HG02798 (cell line): ENCODE measurements around the gene DEFB131A.
"Not testable (repeated sequence)": the region's sequence is repeated elsewhere in the genome, so short reads cannot be mapped to it uniquely, and the experiment has no call there.

Experiments
- ATAC-seq: cut with Tn5 transposase; IDR thresholded peaks from one replicate; pipeline ENCODE4 v1.9.1; 2021; ENCODE audit warnings: mild to moderate bottlenecking; ENCODE audit not compliant: unreplicated experiment, poor library complexity

Gene DEFB131A

DNA sequence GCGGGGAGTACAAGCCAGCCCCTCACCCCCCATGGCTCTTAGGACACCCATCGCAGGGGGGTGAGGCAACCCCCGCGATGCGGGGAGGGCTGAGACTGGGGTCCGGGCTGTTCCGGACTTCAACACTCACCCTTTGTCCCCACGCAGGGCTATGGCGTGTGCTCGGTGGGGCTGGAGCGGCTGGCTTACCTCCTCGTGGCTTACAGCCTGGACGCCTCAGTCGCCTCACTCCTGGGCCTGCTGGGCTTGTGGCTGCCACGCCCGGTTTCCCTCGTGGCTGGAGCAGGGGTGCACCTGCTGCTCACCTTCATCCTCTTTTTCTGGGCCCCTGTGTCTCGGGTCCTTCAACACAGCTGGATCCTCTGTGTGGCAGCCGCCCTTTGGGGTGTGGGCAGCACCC lies 49.4 kb downstream of the DEFB131A start:
- not testable (repeated sequence) for ATAC-seq

DNA sequence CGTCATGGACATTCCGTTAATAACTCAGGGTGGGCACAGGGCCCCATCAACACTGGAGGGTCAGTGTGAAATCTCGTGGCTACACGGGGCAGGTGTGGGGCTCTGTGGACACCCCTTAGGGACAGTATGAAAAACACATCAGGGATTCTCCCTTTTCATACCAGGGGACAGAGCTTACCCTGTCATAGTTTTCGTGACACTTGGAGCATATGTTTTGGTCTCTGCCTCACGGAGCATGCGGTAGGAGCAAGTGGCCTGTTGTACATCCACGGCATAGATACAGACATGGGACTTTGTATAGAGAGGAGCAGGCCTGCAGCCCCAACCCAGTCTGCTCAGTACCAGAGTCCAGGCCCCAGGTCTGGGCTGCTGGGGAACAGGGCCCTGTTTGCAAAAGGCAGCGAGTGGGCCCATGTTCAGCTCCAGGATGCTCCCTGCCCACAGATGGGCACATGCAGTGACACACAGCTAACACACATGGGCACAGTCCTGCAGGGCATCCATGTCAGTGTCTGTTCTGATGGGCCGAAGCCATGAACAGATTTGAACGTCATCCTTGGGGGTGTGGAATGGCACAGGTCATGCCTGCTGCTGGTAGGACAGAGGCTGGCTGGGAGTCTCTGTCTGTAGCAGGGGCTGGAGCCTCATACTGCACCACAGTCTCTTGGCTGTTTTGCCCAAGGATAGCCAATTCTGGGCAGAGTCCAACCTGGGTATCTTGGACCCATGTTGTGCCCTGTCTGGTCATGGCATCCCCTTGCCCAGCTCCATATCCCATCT lies 50.2 kb downstream of the DEFB131A start:
- not testable (repeated sequence) for ATAC-seq

DNA sequence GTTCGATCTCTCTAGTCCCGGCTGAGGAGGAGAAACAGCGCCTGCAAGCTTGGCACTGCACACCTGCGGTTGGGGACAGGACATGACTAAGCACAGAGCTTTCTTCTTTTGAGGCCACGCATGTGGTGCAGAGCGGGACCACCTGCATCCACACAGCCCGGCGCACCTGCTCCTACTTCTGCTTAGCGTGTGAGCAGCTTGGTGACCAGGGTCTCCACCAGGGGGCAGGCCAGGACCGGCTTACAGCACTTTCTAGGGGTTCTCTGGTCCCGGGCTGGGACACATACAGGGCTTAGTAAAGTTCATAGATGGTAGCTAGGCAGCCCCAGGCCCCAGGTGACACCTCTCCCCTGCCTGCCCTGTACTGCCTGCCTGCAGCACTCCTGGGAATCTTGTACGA lies 51.2 kb downstream of the DEFB131A start:
- ATAC-seq = not testable (repeated sequence)

DNA sequence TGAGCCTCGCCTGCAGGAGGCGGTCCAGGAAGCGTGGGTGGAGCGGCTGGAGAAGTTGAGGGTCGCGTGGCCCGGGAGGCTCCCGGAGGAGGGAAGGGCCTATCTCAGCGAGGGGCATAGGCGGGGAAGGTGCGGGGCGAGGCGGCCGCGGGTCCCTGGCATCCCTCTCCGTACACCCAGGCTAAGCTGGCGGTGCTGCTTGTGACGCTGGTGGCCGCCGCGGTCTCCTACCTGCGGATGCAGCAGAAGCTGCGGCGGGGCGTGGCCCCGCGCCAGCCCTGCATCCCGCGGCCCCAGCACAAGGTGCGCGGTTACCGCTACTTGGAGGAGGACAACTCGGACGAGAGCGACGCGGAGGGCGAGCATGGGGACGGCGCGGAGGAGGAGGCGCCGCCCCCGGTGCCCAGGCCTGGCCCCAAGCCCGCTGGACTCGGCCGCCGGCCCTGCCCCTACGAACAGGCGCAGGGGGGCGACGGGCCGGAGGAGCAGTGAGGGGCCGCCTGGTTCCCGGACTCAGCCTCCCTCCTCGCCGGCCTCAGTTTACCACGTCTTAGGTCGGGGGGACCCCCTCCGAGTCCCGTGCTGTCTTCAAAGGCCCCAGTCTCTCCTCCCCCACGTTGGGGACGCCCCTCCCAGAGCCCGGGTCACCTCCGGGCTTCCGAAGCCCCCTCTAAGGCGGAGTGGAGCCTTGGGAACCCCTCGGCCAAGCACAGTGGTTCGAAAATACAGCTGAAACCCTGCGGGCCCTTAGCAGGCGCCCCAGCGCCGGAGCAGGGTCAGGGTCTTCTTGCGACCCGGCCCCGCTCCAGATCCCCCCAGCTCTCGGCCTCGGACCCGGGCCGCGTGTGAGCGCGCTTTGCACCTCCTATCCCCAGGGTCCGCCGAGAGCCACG lies 53.6 kb downstream of the DEFB131A start:
- not testable (repeated sequence) for ATAC-seq

DNA sequence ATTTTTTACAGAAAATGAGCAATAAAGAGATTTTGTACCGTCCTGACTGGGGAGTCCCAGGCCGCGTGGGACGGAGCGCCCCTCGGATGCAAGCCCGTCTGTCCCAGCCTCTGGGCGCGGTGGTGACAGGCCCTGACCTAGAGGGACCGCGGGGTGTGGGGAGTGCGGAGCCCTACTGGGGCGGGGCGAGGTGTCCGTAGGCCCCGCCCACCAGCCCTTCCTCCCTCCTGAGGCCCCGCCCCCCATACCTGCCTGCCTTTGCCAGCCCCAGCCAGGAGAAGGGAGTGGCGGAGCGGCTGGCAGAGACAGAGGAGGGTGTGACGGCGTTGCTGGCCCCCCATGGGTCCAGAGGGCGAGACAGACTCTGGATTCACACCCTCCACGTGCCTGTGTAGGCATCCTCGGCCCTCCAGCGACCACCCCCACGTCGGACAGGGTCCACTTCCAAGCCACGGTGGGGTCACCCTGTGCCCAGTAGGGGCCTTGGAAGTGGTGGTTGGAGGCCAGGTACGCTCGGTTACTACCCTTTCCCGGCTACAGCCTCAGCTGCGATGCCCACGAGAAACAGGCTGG lies 54.3 kb downstream of the DEFB131A start:
- ATAC-seq = not testable (repeated sequence)

DNA sequence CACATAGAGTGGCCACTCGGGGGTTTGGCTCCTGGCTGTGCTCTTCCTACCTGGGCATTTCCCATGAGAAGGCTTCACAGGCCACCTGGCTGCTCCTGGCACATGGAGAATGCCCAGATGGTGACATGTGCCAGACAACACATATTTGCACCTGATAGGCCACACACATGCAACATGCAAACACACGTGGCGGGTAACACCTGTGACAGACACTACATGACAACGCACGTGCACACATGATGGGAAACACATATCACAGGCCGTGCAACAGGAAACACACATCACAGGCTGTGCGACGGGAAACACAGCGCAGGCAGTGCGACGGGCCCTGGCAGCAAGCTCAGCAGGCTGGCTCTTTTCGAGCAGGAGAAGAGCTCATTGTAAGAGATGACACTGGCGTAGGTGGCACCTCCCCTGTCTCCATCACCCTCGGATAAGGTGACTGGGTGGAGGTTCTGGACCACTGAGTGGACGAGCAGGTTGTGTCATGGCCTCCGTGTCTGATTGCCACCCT lies 55.8 kb downstream of the DEFB131A start:
- not testable (repeated sequence) for ATAC-seq
